SK-N-MC (cell line): Measurements from ENCODE around the gene SLC6A19.

Source experiments
- DNase-seq: peaks from one replicate; pipeline ENCODE4 v3.0.0-alpha.2; 2011; ENCODE audit warnings: low read depth, low spot score
- H3K27ac ChIP-seq: fragments of 200-600 bp; sonication (generic); 2 replicates; pipeline ENCODE4 v1.5.1; 2016; ENCODE audit warnings: mixed run types
- H3K36me3 ChIP-seq: fragments of 200-600 bp; sonication (generic); 2 replicates; pipeline ENCODE4 v1.6.1; 2017; ENCODE audit warnings: antibody characterized with exemption, low read length, mixed read lengths; ENCODE audit not compliant: insufficient read depth
- H3K4me3 ChIP-seq: fragments of 200-600 bp; sonication (generic); 2 replicates; pipeline ENCODE4 v1.5.1; 2016
- H3K9ac ChIP-seq: fragments of 200-600 bp; sonication (generic); 2 replicates; pipeline ENCODE4 v1.8.0; 2017; ENCODE audit warnings: mixed run types, mixed read lengths; ENCODE audit not compliant: insufficient read length
- H3K9me3 ChIP-seq: fragments of 200-600 bp; sonication (generic); 2 replicates; pipeline ENCODE4 v1.6.1; 2017; ENCODE audit warnings: low read depth, mild to moderate bottlenecking, antibody characterized with exemption, low read length, moderate library complexity, mixed read lengths
- EZH2 ChIP-seq: fragments of 200-600 bp; sonication (generic); IDR thresholded peaks from one replicate; pipeline ENCODE4 v1.6.1; 2017; ENCODE audit warnings: antibody characterized with exemption
- FOXP2 ChIP-seq: optimal IDR thresholded peaks from 2 replicates; pipeline ENCODE3; 2011; ENCODE audit warnings: mild to moderate bottlenecking, moderate library complexity; ENCODE audit not compliant: insufficient read depth; ENCODE audit errors: extremely low read length, control extremely low read depth
- POLR2AphosphoS5 ChIP-seq: IDR thresholded peaks from 2 replicates; pipeline ENCODE4 v1.6.1; 2012; ENCODE audit warnings: mild to moderate bottlenecking, low read depth, low read length, borderline replicate concordance

Gene SLC6A19

DNA sequence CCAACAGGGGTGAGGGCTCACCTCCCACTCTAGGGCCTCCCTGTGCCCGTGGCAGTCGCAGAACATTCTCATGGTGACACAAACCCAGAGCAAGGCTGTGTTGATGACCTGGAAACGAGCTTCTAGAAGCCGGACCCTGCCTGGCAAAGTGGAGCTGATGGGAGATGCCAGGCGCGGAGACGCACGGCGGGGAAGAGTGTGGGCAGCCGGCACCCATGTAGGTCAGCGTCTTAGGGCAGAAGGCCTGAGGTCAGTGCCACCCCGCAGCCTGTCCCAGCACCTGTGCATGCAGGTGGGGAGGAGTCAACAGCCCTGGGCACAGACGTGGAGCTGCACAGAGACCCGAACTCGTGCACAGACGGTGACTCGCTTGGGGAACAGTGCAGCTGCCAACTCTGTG lies 29.2 kb downstream of the SLC6A19 start:
- Histone ChIP-seq H3K36me3 (no peaks in the 10 kb centered on the region), H3K9me3 (no peaks in the 10 kb centered on the region), H3K9ac (no peak overlapping the region), H3K4me3 (no peak overlapping the region), H3K27ac (no peak overlapping the region)
- DNase-seq = no peak
- no peak for TF ChIP-seq POLR2AphosphoS5
- TF ChIP-seq FOXP2 = no peak
- TF ChIP-seq EZH2 = no peak

DNA sequence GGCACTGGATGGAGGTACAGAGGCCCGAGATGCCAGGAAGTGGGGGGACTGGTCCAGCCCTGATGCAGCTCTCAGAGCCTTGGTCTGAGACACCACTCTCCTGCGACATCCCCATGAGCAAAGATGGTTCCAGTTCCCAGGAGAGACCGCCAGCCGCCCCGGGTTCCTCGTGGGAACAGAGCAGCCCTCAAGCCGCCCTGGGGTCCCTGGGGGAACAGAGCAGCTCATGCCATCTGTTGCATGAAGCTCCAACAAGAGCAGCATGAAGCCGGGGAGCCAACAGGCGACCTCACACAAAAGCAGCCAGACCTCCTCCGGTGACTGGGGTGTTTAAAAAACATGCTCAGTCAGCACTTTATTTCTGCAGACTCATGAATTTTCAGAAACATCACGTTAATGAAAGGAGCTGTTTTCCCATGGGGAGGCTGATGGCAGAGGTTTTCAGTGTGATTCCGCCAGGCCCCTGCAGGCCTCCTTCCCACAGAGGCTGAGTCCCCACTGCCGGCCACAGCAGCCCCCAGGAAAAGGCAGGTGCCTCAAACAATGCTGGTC lies 30.0 kb downstream of the SLC6A19 start:
- no peaks in the 10 kb centered on the region for H3K9me3 ChIP-seq
- TF ChIP-seq POLR2AphosphoS5 = peak; percentile 67
- no peak for TF ChIP-seq FOXP2
- H3K36me3 ChIP-seq = no peaks in the 10 kb centered on the region
- peak overlapping the region; percentile 57 for H3K9ac ChIP-seq
- H3K4me3 ChIP-seq = peak overlapping the region; percentile 47
- peak overlapping the region; percentile 78 for H3K27ac ChIP-seq
- peak; percentile 80 for DNase-seq

DNA sequence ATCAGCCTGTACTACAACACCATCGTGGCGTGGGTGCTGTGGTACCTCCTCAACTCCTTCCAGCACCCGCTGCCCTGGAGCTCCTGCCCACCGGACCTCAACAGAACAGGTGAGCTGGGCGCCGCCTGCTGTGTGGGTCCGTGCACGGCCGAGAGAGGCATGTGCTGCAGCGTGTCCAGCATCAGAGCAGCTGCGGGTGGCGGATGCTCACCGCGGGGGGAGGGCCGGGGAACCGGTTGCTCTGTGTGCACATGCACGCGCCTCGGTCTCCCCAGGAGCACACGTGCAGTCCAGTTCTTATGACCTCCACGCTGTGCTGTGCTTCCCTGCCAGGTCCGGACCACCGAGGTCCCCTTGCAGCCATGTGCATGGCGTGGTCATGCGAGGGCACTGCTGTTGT lies 31.4 kb downstream of the SLC6A19 start:
- no peak for DNase-seq

DNA sequence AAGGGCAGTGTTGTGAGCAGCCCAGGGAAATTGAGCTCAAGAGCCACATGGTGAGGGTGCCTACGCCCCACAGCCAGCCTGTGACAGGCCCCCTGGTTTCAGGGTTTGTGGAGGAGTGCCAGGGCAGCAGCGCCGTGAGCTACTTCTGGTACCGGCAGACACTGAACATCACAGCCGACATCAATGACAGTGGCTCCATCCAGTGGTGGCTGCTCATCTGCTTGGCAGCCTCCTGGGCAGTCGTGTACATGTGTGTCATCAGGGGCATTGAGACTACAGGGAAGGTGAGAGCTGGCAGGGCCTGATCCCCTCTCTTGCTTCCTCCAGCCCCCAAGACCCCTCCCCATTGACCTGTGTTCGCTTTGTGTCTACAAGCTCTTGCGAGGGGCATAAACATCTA lies 34.0 kb downstream of the SLC6A19 start:
- DNase-seq = no peak
- no peak overlapping the region for H3K27ac ChIP-seq
- H3K9me3 ChIP-seq = no peaks in the 10 kb centered on the region
- TF ChIP-seq EZH2 (no peak), POLR2AphosphoS5 (no peak)
- H3K4me3 ChIP-seq = no peak overlapping the region
- no peaks in the 10 kb centered on the region for H3K36me3 ChIP-seq
- H3K9ac ChIP-seq = no peak overlapping the region

More for the DNA sequence above, 31.4 kb downstream of the SLC6A19 start:
- Histone ChIP-seq H3K36me3 (no peaks in the 10 kb centered on the region), H3K9me3 (no peaks in the 10 kb centered on the region), H3K9ac (no peak overlapping the region), H3K27ac (no peak overlapping the region), H3K4me3 (no peak overlapping the region)
- TF ChIP-seq FOXP2 (no peak), POLR2AphosphoS5 (no peak), EZH2 (no peak)

DNA sequence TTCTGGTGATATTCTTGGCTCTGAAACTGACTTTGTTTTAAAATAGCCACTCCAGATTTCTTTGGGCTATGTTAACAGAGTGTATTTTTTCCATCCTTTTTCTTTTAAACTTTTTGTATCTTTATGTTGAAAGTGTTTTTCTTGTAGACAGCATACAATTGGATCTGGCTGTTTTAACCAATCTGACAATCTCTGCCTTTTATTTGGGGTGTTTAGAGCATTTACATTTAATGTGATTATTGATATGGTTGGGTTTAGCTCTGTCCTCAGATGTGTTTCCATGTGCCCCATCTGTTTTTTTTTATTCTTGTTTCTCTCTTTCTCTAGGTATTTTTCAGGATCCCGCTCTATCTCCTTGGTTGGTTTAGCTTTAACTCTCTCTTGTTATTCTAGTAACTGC lies 34.4 kb downstream of the SLC6A19 start:
- Histone ChIP-seq H3K9ac (no peak overlapping the region), H3K36me3 (no peaks in the 10 kb centered on the region), H3K4me3 (no peak overlapping the region), H3K9me3 (no peaks in the 10 kb centered on the region), H3K27ac (no peak overlapping the region)
- DNase-seq = no peak
- TF ChIP-seq FOXP2 (no peak), EZH2 (no peak), POLR2AphosphoS5 (no peak)

DNA sequence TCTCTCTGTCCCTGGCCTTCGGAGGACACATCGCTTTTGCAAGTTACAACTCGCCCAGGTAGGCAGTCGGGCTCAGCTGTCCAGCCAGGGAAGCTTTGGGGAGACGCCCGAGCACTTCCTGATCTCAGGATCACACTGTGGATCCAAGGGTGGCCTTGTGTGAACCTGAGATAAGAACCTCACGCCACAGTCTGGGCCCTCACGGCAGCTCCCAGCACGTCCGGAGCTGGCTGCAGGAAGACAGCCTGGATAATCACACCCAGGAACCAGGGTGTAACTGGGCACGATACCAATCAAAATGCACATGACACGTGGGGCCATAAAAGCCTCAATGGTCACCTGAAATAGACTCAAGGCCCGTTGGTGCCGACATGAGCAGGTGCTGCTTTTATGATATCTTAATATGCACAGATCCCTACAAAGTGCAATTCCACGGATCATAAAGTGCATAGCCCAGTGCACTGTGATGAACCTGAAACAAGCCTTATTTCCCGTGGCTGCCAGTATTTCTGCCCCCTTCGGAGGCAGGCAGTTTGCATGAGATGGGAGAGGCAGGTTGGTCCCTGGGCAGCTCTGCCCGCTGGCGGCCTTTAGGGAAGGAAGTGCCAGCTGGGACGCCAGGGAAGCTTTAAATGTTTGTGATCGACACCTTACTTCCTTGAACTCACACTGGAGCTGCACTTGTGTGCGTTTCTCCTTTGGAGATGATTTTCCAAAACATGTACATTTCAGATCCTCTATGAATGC lies 38.3 kb downstream of the SLC6A19 start:
- H3K9ac ChIP-seq = no peak overlapping the region
- no peak overlapping the region for H3K4me3 ChIP-seq
- no peaks in the 10 kb centered on the region for H3K9me3 ChIP-seq
- DNase-seq = no peak
- TF ChIP-seq EZH2 (no peak), POLR2AphosphoS5 (no peak), FOXP2 (no peak)
- no peak overlapping the region for H3K27ac ChIP-seq
- H3K36me3 ChIP-seq = no peaks in the 10 kb centered on the region

DNA sequence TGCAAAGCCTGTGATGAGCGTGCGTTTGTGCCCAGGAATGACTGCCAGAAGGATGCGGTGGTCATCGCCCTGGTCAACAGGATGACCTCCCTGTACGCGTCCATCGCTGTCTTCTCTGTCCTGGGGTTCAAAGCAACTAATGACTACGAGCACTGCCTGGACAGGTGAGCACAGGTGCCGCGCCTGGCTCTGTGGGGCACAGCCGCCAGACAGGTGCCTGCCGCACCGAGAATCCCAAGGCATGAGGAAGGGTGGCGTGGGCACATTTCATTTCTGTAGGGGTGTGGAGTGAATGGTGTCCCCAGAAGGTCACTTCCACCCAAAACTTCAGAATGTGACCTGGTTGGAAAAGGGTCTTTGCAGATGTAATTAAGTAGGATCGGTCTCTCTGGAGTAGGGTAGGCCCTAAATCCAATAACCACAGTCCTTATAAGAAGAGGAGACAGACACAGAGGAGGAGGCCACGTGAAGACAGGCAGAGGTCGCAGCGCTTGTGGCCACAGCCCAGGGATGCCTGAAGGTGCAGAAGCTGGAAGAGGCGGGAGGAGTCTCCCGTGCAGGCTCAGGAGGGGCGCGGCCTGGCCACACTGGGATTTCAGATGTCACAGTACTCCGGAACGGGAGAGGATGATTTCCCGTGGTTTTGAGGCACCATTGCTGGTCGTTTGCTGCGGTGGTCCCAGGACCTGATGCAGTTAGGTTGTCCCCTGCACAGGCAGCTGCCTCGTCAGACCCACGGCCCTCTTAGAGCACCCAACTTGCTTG lies 39.3 kb downstream of the SLC6A19 start:
- DNase-seq = no peak
- Histone ChIP-seq H3K36me3 (no peaks in the 10 kb centered on the region), H3K27ac (no peak overlapping the region), H3K9me3 (no peaks in the 10 kb centered on the region), H3K4me3 (no peak overlapping the region), H3K9ac (no peak overlapping the region)
- no peak for TF ChIP-seq POLR2AphosphoS5
- TF ChIP-seq FOXP2 = no peak
- TF ChIP-seq EZH2 = no peak

DNA sequence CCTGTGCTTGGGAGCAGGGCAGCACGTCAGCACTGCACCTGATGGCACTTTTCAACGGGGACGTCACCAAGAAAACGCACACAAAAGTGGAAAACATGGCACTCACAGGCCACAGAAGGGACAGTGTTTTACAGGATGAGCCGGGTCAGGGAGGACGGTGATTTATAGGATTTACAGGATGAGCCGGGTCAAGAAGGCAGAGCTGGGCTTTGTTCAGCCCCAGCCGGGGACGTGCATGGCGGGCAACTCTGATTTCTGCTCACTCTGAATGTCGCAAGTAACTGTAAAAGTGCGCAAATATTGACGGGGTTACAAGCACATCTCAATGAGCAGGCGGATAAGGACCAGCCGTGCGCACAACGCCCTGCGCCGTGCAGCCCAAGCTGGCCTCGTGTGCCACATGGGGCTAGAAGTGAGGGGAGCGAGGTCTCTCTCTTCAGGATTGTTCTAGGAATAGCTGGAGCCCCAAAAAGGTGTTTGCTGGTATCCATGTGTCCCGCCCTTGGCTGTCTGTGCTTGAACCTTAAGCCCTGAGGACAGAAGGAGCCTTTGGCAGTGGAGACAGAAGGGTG lies 40.2 kb downstream of the SLC6A19 start:
- H3K27ac ChIP-seq = no peak overlapping the region
- no peaks in the 10 kb centered on the region for H3K9me3 ChIP-seq
- no peaks in the 10 kb centered on the region for H3K36me3 ChIP-seq
- TF ChIP-seq POLR2AphosphoS5 = no peak
- H3K4me3 ChIP-seq = no peak overlapping the region
- H3K9ac ChIP-seq = no peak overlapping the region
- DNase-seq = no peak
